Measurements from ENCODE around the gene ZMAT5. TPM values are rescaled to one million over a fixed set of nuclear protein-coding genes. Genes with fewer than 3 reads are reported as not detected.
A peak's percentile ranks its signal among the peaks of the same experiment; 100 is the strongest.

The ZMAT5 gene
- total RNA-seq, 1 donor, result 14.2 TPM

DNA sequence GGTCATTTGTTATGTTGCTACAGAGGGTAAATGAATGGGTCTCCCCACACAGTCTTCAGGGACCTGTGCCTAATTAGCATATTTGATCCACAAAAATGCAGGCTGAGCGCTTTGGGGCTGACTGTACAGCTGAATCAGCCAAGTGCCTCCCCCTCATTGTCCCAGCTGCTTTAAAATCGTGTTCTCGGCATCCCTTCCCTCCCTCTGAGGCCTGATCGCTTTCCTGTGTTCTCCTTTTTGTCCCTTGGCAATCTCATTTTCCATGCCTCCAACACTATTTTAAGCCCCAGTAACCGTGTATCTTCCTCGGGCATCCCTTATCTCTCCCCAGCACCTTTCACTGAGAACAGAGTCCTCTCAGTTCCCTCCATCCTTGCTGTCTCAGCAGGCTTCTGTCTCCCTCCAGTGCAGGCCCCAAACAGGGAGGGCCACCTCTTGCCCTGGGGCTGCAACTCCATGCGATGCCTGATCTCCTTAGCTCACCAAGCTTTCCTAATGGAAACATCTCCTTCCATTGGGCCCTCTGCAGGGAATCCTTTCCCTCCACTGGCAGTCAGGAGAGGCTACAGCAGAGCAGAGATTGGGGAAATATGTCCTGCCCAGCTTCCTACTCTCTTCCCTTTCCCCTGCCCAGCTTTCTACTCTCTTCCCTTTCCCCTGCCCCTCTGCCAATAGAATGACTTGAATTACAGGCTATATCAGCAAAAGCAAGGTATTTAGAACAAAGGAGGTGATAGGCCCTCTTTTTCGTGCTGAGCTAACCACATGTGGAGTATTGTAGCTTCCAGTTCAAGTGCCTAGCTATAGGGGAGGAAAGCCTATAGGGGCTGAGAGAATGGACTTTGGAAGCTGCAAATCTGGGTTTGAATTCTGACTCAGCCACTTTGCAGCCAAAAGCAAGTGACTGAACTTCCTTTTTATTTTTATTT is 14.2 kb upstream of the ZMAT5 start:
- no peak for TF ChIP-seq CTCF (IDR thresholded peaks at IDR 0.05; ENCODE audit: insufficient read depth, low read depth, low read length)
- DNase-seq (ENCODE audit: low read depth), result peak; percentile 41
- H3K4me3 ChIP-seq (ENCODE audit: low read depth, low read length), result no peak overlapping the region

DNA sequence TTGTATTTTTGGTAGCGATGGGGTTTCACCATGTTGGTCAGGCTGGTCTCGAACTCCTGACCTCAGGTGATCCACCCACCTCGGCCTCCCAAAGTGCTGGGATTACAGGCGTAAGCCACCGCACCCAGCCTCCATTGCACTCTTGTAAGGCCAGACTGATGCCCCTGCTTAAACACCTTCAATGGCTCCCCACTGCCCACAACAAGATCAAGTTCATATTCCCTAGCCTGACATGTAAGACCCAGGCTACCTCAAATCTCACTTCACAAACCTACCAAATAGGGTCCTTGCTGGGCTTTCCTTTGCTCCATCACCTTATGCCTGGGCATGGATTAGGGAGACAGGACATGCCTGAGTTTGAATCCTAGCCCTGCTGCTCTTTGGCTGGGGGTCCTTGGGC is 13.4 kb upstream of the ZMAT5 start:
- DNase-seq (ENCODE audit: low read depth), result no peak
- no peak overlapping the region for H3K4me3 ChIP-seq (ENCODE audit: low read depth, low read length)
- no peak for TF ChIP-seq CTCF (IDR thresholded peaks at IDR 0.05; ENCODE audit: insufficient read depth, low read depth, low read length)

DNA sequence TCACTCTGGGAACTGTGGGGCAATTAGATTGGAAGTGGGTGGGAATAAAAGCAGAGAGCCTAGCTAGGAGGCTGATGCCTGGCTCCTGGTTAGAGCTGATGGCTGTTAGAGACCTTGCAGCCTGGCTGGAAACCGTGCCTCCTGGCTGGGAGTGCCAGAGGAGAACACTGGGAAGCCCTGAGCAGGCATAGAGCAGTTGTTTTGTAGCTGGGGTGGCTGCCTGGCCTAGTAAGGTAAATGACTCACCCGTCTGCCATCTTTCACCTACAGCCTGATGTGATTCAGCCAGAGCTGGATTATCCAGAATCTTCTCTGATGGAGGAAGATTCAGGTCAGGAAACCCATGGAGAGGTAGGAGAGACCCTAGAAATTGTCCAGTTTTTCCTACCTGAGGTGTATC is 6.4 kb upstream of the ZMAT5 start:
- DNase-seq (ENCODE audit: low read depth), result no peak
- no peak for TF ChIP-seq CTCF (IDR thresholded peaks at IDR 0.05; ENCODE audit: insufficient read depth, low read depth, low read length)
- H3K4me3 ChIP-seq (ENCODE audit: low read depth, low read length), result no peak overlapping the region

- peak; percentile 63 for TF ChIP-seq CTCF (IDR thresholded peaks at IDR 0.05; ENCODE audit: insufficient read depth, low read depth, low read length)
- no peak overlapping the region for H3K4me3 ChIP-seq (ENCODE audit: low read depth, low read length)
- peak; percentile 50 for DNase-seq (ENCODE audit: low read depth)
Measured at GRCh38 chr22:29772170-29772641, 5.4 kb upstream of the ZMAT5 start.

GRCh38 chr22:29769723-29770321 is 3.0 kb upstream of the ZMAT5 start:
- H3K4me3 ChIP-seq (ENCODE audit: low read depth, low read length), result no peak overlapping the region

More at GRCh38 chr22:29769723-29770321, 3.0 kb upstream of the ZMAT5 start:
- no peak for DNase-seq (ENCODE audit: low read depth)
- TF ChIP-seq CTCF (IDR thresholded peaks at IDR 0.05; ENCODE audit: insufficient read depth, low read depth, low read length), result no peak
